Measurements from ENCODE around the gene LMOD1.
"Not testable (repeated sequence)": the region's sequence is repeated elsewhere in the genome, so short reads cannot be mapped to it uniquely, and the experiment has no call there.

LMOD1 gene

DNA sequence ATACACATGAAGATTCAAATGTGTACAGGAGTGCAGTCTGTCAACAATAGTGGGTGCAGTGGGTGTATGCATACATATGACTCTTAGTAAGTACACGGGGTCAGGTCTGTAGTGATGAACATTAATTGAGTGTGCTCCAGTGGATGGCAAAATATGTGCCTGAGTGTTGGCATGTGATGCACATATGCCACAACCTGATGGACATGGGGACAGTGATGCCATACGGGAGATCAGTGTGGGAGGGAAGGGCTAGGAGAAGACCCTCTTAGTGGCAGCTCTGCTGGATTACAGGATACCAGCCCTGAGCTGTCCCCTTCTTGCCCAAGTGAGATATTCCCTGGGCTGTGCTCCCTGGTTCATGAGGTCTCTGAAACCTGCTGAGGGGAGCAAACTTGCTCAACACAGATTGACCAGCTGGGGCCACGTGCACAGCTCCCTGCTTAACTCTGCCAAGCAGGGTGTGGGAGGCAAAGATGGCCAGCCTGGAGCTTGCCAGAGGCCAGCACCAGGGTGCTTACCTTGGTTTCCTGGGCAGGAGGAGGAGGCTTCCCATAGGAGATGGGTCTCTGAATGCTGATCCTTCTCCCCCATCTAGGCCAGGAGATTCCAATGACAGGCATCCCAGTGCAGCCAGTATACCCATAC lies 55.4 kb downstream of the LMOD1 start:
- no peak for DNase-seq

DNA sequence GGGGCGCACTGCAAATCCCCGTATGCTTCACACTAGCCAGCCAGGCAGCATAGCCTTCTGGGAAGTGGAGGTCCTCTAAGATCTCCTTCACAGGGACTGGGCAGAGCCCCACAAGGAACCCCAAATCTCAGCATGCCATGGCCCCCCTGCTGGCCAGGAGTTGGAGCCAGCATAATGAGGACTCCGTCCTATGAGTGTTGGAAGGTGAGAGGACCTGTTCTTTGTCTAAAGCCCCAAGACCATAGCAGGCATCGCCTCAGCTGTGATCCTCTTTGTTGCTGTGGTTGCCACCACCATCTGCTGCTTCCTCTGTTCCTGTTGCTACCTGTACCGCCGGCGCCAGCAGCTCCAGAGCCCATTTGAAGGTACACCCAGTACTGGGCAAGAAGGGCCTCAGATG lies 56.1 kb downstream of the LMOD1 start:
- no peak for DNase-seq

DNA sequence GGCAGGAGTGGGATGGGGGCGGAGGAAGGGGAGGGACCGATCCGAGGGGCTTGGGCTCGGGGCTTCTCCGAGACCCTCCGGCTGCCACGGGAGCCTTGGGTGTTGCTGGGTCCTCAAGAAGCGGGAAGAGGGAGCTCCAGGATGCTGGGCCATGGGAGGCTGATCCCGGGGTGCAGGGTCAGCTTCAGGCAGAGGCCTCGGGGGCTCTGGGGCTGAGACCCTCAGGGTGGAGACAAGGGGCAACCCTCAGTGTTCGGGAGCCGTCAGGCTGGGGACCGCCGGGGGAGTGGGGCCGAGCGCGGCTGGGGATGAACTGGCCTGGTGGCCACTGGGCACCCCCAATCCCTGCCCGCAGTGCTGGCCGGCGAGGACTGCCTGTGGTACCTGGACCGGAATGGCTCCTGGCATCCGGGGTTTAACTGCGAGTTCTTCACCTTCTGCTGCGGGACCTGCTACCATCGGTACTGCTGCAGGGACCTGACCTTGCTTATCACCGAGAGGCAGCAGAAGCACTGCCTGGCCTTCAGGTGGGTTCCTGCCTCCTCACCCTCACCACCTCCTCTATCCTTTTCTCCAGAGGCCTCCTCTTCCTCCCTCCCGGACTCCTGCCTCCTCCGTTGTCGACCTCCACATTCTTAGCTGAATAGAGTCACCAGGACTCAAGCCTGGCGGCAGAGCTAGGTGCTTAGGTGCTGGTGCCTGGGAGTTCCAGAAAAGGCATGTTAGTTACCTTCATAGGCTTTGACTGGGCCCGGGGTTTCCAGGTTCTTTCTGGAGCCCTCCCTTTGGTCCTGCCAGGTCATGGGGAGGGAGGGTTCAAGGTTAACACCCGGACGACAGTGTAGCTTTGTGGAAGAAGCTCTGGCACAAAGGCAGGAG lies 57.0 kb downstream of the LMOD1 start:
- no peak for DNase-seq

DNA sequence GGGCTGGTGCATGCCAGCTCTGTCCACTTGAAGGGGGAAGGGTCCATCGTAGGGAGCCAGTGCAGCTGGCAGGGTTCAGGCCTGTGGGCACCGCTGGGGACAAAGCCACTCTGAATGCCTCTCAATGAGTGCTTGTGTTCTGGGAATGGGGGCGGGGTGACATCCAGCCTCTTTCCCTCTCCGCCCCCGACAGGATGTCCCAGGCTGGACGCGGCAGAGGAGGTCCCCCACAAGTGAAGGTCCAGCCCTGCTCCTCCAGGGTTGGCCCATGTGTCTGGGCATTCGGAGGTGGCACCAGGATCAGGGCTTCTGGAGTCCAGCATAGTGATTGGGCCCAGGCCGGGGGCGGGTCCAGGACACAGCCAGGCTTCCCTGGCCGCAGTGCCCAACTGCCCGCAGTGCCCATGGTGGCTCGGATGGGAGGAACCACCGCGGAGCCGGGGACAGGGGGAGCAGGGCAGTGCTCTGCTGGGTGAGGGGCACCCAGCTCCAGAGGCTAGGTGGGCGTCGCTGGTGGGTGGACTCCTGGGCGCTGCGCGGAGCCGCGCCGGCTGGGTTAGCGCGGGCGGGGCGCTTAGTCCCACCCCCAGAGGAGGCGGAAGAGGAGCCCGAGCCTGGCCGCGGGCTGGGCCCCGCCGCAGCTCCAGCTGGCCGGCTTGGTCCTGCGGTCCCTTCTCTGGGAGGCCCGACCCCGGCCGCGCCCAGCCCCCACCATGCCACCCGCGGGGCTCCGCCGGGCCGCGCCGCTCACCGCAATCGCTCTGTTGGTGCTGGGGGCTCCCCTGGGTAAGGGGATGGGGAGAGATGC lies 57.9 kb downstream of the LMOD1 start, which contains the start of gene SHISA4:
TSS of gene SHISA4 (plus strand) at position 617 of the 808 bp plus-strand sequence. CDS start at position 714, 97 bp downstream.
- no peak for DNase-seq

DNA sequence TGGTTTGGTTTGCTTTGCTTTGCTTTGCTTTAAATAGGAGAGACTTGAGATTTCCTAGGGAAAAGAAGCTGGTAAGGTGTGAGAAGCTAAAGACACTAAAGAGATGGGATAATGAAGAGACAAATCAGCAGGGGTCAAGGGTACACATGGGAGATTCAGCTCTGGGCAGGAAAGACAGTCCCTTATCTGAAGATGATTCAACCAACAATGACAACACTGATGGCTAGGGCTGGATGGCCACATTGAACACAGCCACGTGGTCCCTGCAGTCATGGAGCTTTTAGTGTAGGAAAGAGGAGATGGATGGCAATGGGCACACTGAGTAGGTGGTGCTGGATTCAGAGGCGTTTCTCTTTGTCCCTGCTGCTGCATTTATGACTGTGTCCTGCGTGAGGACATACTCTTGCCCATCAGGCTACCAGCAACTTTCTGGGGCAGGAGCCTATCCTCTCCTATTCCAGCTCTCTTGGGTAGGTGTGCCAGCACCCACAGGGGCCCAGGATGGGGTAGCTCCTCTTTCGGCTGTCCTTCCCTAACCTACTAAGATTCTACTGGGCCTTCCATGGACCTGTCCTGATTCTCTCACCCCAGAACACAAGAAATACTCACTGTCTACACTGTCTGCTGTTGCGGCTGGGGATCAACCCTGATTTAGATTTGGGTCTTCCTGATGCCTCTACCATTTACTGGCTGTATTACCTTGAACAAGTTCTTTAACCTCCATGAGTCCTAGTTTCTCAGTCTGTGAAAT lies 59.1 kb downstream of the LMOD1 start:
- no peak for DNase-seq

DNA sequence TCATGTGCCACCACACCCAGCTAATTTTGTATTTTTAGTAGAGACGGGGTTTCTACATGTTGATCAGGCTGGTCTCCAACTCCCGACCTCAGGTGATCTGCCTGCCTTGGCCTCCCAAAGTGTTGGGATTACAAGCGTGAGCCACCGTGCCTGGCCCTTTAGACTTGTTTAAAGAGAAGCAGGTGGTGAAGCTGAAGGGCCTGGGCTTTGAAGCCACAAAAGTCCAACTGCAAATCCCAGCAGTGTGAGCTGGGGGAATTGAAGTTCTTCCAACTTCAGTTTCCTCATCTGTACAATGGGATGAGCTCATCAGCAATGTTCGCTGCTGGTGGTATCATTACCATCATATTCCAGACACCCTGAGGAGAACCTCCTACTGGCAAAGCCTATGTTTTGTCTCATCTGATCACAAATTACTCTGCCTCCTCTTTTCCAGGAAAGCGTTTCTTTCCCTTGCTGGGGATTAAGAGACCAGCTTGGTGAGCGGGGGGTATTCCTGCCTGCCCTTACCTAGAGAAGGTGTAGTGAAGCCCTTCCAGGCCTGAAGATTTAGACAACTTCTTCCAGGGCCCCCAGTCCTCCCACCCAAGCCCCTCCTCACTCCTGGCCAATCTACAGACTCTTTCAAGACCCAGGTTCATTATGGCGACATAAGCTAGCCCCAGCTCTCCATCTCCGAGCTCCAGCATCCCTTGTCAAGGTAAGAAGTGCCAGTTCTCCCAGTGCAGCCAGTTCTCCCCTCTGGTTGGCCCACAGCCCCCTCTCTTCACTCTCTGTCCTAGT lies 60.1 kb downstream of the LMOD1 start:
- no peak for DNase-seq

DNA sequence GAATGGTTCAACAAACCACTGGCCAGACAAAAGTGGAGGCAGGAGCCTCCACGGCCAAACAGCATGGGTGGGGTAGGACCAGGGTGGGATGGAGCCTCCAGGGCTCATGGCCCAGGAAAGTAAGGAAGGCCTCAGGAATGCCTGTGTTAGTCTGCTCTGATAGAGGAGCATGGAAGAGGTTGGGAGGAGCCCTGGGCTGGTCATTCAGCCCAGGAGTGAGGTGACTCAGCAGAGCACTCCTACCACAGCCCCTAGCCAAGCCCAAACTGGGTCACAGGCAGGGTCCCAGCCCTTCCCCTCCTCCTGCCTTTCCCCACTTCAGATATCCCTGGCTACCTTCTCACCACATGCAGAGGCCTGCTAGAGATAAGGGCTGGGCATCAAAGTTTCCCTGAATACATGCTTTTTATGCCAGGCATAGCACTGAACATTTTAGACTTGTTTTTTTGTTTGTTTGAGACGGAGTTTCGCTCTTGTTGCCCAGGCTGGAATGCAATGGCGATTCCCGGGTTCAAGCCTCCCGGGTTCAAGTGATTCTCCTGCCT lies 60.7 kb downstream of the LMOD1 start:
- no peak for DNase-seq

DNA sequence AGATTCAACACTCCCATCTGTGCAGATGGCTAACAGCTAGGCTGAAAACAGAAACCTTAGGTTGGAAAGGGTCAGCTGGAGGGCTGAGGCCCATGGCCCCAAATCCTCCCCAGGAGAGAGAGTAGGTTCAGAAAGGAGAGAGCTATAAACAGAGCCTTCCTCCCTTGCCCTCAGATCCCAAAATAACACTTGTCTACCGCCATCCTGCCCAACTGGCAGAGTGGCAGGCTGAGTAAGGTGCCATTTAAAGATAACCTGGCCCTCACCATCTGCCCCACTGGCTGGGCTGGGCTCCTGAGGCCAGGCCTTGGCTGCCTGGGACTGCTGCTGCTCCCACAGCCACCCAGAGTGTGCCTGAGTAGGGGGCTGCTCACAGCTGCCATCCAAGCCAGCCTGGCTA lies 61.9 kb downstream of the LMOD1 start:
- DNase-seq, result no peak

DNA sequence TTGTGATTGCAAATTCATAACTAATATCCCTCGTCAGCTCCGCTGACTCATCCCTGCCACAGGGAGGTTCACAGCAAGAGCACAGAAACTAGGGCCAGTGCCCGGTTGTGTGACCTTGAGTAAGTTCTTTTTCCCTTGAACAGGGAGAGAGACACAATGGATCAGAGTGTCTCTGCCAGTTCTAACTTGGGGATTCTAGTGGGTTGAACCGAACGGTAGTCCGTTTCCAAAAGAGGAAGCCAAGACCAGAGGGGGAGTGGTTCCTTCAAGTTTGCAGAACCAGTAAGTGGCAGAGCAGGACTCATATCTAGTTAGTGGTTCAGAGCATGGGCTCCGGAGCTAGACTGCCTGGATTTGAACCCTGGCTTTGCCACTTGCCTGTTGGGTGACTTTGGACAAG lies 62.6 kb downstream of the LMOD1 start:
- no peak for DNase-seq

DNA sequence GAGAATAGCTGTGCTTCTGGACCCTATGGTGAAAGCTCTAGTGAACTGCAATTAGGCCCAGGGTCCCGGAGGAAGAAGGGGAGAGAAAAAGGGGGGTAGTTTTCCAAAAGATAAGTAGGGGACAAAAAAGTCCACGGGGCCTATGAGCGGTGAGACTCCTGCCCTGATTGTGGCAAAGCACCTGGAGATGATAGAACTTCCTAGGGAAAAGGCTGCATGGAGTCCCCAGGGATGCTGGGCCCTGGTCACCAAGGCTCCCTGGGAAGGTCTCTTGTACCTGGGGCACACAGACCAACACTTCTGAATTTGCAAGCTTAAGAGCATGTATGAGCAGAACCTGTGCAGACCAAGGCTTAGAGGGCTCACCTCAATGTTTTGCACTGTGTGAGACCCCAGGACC lies 63.1 kb downstream of the LMOD1 start:
- no peak for DNase-seq

DNA sequence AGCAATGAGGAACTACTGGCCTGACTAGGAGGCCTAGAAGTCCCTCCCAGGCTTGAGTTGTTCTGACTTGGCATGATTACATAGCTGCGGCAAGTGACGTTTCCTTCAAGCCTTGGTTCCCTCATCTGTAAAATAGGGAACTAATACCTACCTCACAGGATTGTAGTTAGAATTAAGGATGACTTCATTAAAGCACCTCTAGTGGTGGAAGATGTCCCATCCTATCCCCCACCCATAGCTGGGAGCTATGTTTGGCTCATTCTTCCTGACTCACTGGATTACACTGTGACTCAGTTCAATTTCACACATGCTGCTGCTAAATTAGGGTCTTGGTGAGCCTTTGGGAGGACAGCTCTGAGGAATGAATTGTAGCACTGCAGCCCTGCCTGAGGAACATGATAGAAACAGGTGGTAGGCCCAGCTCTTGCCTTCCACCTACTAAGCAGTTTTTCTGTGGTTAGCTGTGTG lies 63.6 kb downstream of the LMOD1 start:
- no peak for DNase-seq

DNA sequence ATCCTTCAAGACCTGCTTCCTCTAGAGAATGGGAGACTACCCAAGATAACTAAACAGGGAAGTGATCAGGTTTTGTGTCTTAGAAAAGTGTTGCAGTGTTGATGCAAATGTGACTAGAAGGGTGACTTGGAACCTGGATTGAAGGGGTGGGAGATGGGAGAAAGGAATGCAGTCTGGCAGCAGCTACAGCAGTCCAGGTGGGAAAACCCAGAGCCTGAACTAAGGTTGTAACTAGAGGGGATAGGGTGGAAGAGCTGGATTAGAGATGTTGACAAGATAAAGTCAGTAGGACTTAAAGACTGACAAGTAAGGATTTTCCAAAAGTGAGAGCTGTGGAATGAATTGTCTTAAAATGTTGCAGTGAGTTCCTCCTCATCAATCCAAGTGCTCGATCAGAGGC lies 64.7 kb downstream of the LMOD1 start:
- DNase-seq, result no peak

DNA sequence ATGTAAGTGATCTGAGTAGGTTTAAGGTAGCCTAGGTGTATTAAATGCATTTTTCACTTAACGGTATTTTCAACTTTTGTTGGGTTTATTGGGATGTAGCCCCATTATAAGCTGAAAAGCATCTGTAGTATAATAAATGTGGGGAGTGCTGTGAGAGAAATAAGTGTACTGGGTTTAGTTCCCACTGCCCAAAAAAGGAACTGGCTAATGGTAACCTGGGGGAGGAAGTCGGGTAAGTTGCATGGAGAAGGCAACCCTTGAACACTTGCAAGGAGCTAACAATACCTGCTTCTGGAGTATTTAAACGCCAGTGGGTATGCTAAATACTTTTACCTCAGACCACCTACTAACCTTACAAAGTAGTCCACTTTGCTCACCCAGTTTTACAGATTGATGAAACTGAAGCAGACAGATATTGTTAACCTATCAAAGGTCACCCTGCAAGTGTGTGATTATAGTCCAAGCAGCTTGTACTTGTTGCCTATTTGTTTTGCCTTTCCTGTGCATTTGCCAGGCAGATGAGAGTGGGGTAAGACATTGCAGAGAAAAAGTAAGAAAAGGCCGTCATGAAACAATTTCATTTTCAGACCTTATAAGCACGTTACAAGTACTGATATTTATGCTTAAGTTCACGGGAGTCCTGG lies 65.3 kb downstream of the LMOD1 start:
- DNase-seq, result no peak

DNA sequence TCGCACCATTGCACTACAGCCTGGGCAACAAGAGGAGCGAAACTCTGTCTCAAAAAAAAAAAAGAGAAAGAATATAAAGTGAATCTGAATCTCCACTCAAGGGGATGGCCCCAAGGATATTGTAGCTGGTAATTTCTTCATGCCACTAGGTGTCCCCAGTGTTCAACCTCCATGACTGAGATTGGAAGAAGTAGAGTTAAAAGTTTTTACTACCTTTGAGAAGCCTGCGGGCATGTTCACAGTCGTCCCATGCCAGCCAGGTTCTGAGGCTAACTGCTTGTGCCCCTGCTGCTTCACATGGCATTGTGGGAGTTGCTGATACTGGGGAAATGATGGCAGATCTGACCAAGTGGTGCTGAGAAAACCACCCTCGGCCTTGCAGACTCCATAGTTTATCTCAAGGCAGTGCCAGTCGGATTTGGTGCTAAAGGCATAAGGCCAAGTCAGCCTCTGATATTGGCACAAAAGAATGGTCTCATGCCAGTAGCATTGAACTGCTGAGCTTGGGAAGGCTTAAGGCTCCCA lies 68.4 kb downstream of the LMOD1 start:
- no peak for DNase-seq

DNA sequence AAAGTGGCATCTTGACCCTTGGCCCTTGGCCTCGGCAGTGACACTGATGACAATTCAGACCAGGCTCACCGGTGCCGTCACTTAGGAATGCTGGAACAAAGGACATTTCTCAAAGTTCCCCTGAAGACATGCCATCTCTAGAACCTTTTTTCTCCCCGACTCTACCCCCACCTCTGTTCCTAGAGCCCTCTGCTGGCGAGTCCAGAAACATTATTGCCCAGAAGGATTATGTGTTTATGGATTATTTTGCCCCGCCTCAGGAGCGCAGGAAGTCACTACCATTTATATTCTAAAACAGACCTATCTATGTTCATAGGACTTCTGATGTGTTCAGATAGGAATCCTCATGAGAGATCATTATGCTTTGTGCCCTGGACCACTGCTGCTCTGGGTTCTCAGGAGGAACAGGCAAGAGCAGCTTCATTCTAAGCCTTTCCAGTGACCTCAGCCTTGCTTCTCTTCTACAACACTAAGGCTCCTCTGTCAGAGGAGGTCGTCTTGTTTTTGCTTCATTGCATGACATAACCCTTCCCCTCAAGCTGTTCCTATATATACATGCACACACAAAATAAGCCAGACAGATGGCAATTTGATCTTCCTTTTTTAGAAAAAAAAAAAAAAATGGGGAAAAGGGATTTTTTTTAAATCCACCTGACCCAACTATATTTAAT lies 70.1 kb downstream of the LMOD1 start:
- no peak for DNase-seq

DNA sequence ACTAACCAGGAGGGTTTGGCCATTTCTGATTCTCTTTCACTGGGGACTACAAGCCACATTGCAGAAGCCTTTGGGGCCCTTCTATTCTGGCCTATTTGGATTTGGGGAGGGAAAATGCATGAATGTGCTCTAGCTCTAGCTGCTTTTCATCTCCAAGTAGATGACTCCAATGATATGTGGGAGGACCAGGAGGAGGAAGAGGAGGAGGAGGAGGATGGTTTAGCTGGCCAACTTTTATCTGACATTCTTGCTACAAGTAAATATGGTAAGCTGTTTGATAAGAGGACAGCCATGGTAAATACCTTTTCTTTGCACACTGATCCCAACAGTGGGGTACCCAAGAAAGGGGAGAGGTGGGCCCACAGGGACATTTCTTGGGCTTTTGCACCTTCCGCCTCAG lies 71.7 kb downstream of the LMOD1 start:
- DNase-seq, result no peak

DNA sequence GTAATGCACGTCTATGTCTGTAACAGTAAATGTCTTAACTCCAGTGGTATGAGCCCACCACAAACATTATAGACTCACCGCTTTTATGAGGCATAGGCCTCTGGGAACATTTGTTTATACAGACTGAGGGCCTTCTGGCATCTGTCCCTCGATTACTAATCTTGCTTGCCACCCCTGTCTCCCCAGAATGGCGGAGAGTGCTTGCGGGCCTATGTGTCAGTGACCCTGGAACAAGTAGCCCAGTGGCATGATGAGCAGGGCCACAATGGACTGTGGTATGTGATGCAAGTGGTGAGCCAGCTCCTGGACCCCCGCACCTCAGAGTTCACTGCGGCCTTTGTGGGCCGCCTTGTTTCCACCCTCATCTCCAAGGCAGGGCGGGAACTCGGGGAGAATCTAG lies 76.0 kb downstream of the LMOD1 start:
- no peak for DNase-seq

DNA sequence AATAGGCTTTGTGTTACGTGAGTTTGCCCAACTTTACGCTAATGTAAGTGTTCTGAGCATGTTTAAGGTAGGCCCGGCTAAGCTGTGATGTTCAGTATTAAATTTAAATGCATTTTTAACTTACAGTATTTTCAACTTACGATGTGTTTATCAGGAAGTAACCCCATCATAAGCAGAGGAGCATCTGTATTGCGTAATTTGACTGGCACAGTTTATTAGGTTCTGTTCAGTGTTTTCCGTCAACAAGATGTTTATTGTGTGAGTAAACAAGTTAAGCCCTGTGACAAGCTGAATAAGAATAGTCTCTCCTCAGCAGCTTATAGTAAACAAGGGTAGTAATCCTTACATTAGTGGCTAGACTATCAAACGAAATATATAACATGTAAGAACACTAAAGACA lies 84.9 kb downstream of the LMOD1 start:
- DNase-seq, result no peak

DNA sequence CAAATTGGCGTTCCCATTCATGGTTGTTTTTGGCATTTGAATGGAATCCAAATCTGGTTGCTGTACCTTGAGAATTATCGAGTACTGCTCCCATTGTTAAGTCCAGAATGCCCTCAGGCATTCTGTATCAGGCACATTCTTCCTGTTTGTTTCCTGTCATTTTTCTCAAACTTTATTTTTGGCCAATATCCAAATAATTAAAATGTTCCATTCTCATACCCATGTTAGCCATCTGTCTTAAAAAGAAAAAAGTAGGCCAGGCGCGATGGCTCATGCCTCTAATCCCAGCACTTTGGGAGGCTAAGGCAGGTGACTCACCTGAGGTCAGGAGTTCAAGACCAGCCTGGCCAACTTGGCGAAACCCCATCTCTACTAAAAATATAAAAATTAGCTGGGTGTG lies 86.9 kb downstream of the LMOD1 start:
- no peak for DNase-seq

DNA sequence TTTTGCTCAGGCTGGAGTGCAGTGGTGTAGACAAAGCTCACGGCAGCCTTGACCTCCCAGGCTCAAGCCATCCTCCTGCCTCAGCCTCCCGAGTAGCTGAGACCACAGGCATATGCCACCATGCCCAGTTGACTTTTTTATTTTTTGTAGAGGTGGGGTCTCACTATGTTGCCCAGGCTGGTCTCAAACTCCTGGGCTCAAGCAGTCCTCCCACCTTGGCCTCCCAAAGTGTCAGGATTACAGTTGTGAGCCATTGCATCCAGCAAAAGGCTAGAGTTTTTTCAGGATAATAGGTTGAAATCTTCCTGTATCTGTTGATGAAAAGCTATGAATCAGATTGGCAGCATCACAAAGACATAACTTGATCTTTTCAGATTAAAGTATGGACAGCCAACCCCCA lies 89.6 kb downstream of the LMOD1 start:
- DNase-seq, result not testable (repeated sequence)
